NCI-H524 (cell line): ENCODE measurements around the gene ZFYVE9.

Source experiments
- DNase-seq, 2 experiments: peaks; one replicate each; lab custom pipeline; 2025; lab: John Stamatoyannopoulos, UW

The ZFYVE9 gene

GRCh38 chr1:52240592-52241210, 98.8 kb downstream of the ZFYVE9 start:
- DNase-seq = no peak

DNA sequence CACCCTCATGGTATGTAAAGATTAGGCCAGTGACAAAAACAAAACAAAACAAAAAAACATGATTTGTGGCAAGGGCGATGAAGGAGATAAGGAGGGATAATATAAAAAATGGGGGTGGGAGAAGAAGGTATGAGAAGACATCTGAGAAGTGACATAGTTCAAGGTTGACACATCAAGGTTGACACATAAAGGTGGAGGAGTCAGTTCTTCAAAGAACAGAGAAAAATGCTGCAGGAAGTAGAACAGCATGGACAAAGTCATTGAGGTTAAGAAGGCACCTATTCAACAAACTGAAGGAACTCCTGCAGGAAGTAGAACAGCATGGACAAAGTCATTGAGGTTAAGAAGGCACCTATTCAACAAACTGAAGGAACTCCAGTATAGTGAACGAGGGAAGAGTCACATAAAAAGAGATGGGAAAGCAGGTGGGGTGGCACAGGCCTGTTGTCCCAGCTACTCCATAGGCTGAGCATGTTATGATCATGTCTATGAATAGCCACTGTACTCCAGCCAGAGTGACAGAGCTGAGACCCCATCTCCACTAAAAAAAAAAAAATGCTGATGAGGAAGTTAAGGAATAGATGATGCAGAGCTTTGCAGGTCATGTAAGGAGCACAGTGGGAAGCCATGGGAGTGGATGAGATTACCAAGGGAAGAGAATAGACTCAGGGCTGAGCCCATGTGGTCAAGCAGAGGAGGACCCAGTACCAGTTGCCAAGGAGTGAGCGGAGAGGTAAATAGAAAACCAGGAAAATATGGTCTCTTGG, 101.5 kb downstream of the ZFYVE9 start:
- no peak for DNase-seq

GRCh38 chr1:52249831-52250230, 107.9 kb downstream of the ZFYVE9 start:
- no peak for DNase-seq

DNA sequence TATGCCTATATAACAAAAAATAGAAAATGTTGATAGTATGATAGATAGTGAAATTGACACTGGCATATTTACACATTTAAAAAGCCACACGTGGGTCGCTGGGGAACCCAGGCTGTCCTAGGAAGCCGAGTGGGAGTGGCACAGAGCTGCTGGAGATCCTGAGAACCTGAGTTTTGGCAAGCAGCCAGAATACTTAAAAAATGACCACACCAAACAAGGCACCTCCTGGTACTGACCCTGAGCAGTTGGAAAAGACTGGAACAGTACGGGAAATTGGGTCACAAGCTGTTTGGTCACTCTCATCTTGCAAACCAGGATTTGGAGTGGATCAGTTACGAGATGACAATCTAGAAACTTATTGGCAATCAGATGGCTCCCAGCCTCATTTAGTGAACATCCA, 111.5 kb downstream of the ZFYVE9 start:
- no peak for DNase-seq

- DNase-seq = no peak
These were observed 118.0 kb downstream of the ZFYVE9 start for GRCh38 chr1:52259886-52260285.

GRCh38 chr1:52263153-52263910, 121.4 kb downstream of the ZFYVE9 start:
- DNase-seq = no peak

DNA sequence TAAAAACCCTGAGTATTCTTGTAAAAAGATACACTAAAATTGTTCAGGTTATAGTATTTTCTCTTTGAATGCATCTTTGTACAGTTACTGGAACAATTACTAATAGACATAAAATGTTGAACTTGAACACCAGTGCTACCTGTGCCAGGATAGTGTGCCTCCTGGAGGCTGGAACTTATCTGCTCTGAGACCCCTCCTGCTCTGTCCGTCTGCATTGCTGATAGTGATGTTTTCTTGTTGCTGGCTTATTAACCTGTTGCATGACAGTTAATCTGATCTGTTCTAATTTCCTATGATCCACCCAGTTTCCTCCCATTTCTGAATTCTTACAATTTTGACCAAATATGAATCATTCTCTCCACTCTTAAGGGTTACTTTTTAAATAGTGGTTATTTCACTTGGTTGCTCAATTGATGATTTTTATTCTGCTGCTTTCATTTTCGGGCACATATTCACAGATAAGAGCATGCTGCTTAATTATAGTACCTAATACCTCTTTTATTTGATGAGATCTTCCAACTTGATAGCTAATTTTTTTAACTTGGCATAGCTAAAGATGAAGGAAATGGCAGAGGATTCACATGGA, 122.7 kb downstream of the ZFYVE9 start:
- DNase-seq = no peak

- DNase-seq = no peak
These were observed 124.6 kb downstream of the ZFYVE9 start for GRCh38 chr1:52266507-52266906.

DNA sequence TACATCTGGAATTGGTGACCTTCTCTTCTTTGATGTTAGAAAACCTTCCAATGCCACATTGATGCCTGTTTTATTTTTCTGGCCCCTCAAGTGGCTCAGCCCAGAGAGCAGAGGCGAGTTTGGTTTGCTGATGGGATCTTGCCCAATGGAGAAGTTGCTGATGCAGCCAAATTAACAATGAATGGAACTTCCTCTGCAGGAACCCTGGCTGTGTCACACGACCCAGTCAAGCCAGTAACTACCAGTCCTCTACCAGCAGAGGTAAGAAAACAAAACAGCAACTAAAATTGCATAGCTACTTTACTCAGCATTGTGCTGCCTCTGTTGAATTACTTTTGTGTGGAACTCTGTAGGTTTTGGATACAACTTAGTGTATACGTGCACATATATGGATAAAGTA, 126.5 kb downstream of the ZFYVE9 start:
- DNase-seq = no peak

GRCh38 chr1:52281518-52281917, 139.6 kb downstream of the ZFYVE9 start:
- no peak for DNase-seq

DNA sequence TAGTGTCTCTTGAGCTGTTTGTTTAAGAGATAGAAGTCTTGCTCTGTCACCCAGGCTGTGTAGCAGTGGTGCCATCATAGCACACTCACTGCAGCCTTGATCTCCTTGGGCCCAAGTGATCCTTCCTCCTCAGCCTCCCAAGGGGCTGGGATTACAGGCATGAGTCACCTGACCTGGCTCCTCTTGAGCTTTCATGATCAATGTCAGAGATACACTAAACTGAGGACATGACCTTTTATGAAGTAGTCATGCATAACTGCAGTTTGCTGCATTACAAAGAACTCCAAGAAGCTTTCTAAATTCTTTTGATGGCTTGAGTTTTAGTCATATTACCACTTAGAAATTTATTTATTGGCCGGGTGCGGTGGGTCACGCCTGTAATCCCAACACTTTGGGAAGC, 146.4 kb downstream of the ZFYVE9 start:
- no peak for DNase-seq

- DNase-seq = no peak
These were observed 152.7 kb downstream of the ZFYVE9 start for GRCh38 chr1:52294580-52294979.

DNA sequence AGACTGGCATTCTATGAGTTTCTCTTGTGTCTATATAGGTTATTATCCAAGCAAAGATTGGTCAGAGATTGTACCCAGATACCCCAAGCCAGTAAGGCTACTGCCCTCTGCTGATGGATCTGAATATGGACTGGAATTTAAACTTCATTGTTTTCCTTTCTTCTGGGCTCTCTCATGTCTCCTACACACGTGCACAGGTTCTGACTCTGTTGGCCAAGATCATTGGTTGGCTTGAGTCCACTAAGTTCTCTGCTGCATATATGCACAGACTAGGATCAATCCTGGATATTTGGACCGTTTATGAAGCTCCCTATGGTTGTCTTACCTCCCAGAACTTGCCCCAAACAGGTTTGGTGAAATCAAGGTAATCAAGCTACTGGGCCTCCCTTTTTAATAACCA, 154.5 kb downstream of the ZFYVE9 start:
- peak; percentile 2 to 56 for DNase-seq

DNA sequence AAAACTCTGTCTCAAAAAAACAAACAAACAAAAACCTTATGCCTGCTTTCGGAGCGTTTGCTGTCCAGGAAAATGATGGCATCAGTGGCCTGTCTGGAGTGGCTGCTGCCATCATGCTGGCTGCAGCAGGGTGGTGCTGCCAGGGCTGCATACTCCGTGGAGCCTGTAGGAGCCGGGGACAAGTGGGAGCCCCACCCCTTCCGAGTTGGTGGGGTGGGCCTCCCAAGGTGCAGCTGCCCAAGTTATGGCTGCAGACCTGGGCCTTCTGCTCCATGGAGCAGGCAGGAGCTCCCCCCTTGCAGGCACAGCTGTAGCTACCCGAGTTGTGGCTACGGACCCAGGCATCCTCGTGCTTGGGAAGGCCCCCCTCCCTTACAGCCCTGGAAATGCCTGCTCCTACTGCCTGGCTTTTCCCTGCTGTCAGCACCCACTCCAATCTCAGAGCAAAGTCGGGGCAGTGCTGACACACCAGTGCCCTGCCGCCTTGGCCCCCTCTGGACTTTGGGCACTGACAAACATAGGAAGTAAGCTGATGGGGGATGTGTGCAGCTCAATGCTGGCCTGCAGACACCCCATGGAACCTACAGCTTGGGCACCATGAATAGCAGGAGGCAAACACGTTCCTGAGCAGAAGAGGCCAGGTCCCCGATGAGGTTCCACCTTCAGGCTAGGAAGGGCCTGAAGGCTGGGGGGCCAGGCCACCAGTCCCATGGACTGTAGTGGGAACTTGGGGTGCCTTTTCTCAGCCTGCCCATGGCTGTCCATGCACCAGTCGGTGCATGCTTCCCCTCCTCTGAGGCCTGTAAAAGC, 163.7 kb downstream of the ZFYVE9 start:
- DNase-seq = no peak

DNA sequence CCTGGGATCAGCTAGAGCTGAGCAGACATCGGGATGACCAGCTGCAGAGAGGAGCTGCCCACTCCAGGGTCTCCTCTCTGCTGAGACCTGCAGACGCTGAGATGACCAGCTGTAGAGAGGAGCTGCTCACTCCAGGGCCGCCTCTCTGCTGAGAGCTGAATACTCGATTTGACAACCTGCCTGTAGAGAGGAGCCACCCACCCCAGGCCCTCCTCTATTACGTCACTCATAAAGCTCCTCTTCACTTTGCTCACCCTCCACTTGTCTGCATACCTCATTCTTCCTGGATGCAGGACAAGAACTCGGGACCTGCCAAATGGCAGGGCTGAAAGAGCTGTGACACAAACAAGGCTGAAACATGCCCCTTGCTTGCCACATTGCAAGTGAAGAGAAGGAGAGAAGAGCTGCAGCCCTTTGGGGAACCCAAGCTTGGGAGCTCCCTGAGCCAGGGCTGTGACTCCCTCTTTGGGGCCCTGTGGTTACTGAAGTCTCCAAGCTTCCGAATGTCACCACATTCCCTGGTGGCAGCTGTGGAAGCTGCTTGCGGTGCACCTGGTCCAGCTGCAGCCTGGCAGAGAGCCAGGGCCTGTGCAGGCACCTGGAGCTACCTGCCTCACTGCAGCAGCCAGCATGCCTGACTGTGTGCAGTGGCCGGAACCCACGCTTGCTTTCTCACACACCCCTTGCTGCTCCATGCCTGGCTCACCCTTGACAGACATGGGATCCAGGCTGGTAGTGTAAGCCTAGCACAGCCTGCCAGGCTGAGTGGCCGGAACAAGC, 164.5 kb downstream of the ZFYVE9 start:
- DNase-seq = no peak

GRCh38 chr1:52321061-52321460, 179.2 kb downstream of the ZFYVE9 start:
- peak in 1 of 2 experiments; percentile 1 for DNase-seq

GRCh38 chr1:52323731-52324130, 181.8 kb downstream of the ZFYVE9 start:
- DNase-seq = no peak

DNA sequence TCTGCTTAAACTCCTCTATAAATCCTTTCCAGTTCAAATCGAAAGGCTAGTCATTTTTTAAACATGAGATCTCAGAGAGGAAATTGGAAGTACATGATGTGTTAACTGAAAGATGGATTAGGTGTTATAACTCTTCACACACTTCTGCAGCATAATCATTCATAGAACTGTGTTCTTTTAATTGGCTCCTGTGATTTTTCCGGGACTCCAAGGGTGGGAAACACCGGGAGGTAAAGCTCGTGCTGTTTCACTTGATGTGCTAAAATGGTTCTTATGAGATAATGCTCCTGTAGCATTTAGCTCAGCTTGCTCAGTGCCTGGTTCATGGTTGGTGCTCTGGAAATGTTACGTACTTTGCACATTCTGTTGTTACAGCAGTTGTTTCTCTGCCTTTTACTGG, 183.9 kb downstream of the ZFYVE9 start:
- DNase-seq = no peak

DNA sequence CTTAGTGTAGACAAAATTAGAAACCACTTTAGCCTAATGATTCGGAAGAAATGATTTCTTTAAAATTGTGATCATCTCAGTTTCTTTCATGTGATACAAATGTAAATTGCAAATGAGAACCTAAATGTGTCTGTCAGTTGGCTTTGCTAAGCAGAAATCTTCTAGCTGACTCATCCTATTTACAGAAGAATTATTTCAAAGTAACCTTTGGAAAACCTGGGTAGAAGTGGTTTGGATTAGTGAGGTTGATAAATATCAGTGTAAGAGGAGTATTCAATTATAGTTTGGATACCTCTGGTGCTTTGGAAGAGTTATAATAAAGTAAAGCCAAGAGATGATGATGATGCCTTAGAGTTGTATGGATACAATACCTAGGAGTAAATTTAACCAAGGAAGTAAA, 186.7 kb downstream of the ZFYVE9 start:
- DNase-seq = no peak

DNA sequence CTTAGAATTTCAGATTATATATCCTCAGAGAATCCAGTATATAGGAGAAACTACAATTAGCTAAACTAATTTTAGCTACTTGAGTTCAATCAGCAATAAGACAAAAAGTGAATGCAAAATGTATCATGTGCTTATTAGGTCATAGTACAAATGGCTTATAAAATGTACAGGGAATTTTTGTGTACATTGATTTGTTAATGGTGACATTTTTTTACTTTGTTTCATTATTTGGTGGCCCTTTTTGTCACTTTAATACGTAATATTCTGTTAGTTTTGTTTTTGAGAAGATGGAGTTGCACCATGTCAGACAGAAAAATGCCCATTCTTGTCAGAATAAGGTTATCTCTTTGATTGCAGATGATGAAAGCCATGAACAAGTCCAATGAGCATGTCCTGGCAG, 190.5 kb downstream of the ZFYVE9 start:
- no peak for DNase-seq

DNA sequence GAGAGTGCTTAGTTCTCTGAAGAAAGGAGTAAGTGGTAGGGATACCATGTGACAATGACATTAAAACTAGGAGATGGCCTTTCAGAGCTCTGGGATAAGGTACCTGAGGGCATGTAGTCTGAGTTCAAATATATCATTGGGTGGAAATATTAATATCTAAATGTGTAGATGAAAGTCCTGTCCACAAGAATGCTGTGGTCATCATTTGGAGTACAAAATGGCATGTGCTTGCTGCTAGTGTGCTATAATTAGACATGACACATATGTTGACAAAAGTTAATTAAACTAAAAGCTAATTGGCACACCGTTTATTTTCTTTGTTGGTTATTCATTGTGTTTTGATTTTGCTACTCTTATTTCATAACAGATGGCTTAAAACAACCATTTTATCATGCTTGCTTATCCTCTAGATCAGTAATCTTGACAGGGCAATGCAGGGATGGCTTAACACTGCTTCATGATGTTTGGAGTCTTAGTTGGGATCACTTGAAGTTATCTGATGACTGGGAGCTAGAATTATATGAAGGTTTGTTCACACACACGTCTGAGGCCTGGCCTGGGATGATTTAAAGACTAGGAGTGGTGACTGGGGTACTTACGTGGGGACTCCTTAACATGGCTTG, 193.1 kb downstream of the ZFYVE9 start:
- DNase-seq = no peak
